GM19238 (cell line): Measurements from ENCODE around the gene ARAP3.
A peak's percentile ranks its signal among the peaks of the same experiment; 100 is the strongest.
"Not testable (repeated sequence)": the region's sequence is repeated elsewhere in the genome, so short reads cannot be mapped to it uniquely, and the experiment has no call there.

Source experiments
- DNase-seq: peaks from one replicate; pipeline ENCODE4 v3.0.0; 2011; ENCODE audit warnings: low spot score; ENCODE audit not compliant: insufficient read length

The ARAP3 gene

GRCh38 chr5:141618804-141619554, 63.1 kb downstream of the ARAP3 start, which contains the start of gene DIAPH1:
Gene DIAPH1, minus strand, starts transcription at chr5:141619000. Its CDS starts 86 bp downstream, at chr5:141618914.
- peak; percentile 90 for DNase-seq

GRCh38 chr5:141618030-141618803, 63.8 kb downstream of the ARAP3 start:
- peak; percentile 42 for DNase-seq

GRCh38 chr5:141617682-141618029, 64.4 kb downstream of the ARAP3 start:
- no peak for DNase-seq

- DNase-seq = no peak
Measured at GRCh38 chr5:141617128-141617527, 64.9 kb downstream of the ARAP3 start.

- no peak for DNase-seq
Measured at GRCh38 chr5:141615991-141616720, 65.9 kb downstream of the ARAP3 start.

GRCh38 chr5:141613344-141613743, 68.7 kb downstream of the ARAP3 start:
- no peak for DNase-seq

GRCh38 chr5:141611289-141611688, 70.7 kb downstream of the ARAP3 start:
- no peak for DNase-seq

GRCh38 chr5:141609921-141610320, 72.1 kb downstream of the ARAP3 start:
- not testable (repeated sequence) for DNase-seq

- DNase-seq = no peak
Measured at GRCh38 chr5:141609044-141609443, 73.0 kb downstream of the ARAP3 start.

- no peak for DNase-seq
Measured at GRCh38 chr5:141608557-141608956, 73.5 kb downstream of the ARAP3 start.

- DNase-seq = no peak
Measured at GRCh38 chr5:141608046-141608445, 74.0 kb downstream of the ARAP3 start.

GRCh38 chr5:141605523-141606277, 76.3 kb downstream of the ARAP3 start:
- DNase-seq = peak; percentile 23

- no peak for DNase-seq
Measured at GRCh38 chr5:141603923-141604717, 77.9 kb downstream of the ARAP3 start.
